Neural cell (in vitro differentiated cells): ENCODE measurements around the gene UBE2E3. TPM values are rescaled to one million over a fixed set of nuclear protein-coding genes. Genes with fewer than 3 reads are reported as not detected.

Experiments
- H2AFZ ChIP-seq: fragments of 200-600, 300-800 bp; sonication (generic), shearing (Covaris generic); 2 replicates; pipeline ENCODE4 v1.6.0; 2014; ENCODE audit warnings: low read depth, mild to moderate bottlenecking, antibody characterized with exemption, low read length, moderate library complexity
- H3F3A ChIP-seq: fragments of 200-600 bp; shearing (Covaris generic); 2 replicates; pipeline ENCODE4 v1.6.1; 2016; ENCODE audit warnings: mild to moderate bottlenecking, moderate library complexity, mixed read lengths, antibody characterized with exemption, low read length; ENCODE audit not compliant: insufficient read depth, poor library complexity, severe bottlenecking
- H3K27ac ChIP-seq: fragments of 200-600, 300-800 bp; sonication (generic), shearing (Covaris generic); 2 replicates; pipeline ENCODE4 v1.5.1; 2014; ENCODE audit warnings: mild to moderate bottlenecking, low read length, moderate library complexity
- H3K27me3 ChIP-seq: fragments of 300-800, 200-600 bp; sonication (generic), shearing (Covaris generic); 2 replicates; pipeline ENCODE4 v1.6.0; 2014; ENCODE audit warnings: mild to moderate bottlenecking, low read depth, low read length, moderate library complexity; ENCODE audit not compliant: insufficient read depth
- H3K36me3 ChIP-seq: fragments of 300-800, 200-600 bp; sonication (generic), shearing (Covaris generic); 2 replicates; pipeline ENCODE4 v1.5.1; 2014; ENCODE audit warnings: mild to moderate bottlenecking, antibody characterized with exemption, low read length, moderate library complexity; ENCODE audit not compliant: insufficient read depth
- H3K4me2 ChIP-seq: fragments of 300-800, 200-600 bp; sonication (generic), shearing (Covaris generic); 2 replicates; pipeline ENCODE4 v1.6.0; 2014; ENCODE audit warnings: mild to moderate bottlenecking, low read length
- H3K4me3 ChIP-seq: fragments of 300-800, 200-600 bp; sonication (generic), shearing (Covaris generic); 2 replicates; pipeline ENCODE4 v1.5.1; 2014; ENCODE audit warnings: mild to moderate bottlenecking, low read length, moderate library complexity
- H3K79me2 ChIP-seq: fragments of 200-600 bp; shearing (Covaris generic); replicated peaks from 2 replicates; pipeline ENCODE4 v1.6.0; 2014; ENCODE audit warnings: mild to moderate bottlenecking, low read length, moderate library complexity; ENCODE audit not compliant: insufficient read depth
- H3K9ac ChIP-seq: fragments of 300-800, 200-600 bp; sonication (generic), shearing (Covaris generic); 2 replicates; pipeline ENCODE4 v1.6.1; 2016; ENCODE audit warnings: mild to moderate bottlenecking, low read length, mixed read lengths
- H3K9me2 ChIP-seq: fragments of 200-600 bp; shearing (Covaris generic); 2 replicates; pipeline ENCODE4 v1.6.1; 2016; ENCODE audit warnings: mild to moderate bottlenecking, low read length, mixed read lengths; ENCODE audit not compliant: insufficient read depth
- H3K9me3 ChIP-seq: fragments of 200-600, 300-800 bp; sonication (generic), shearing (Covaris generic); 2 replicates; pipeline ENCODE4 v1.6.1; 2016; ENCODE audit warnings: mild to moderate bottlenecking, mixed run types, low read length, moderate library complexity, mixed read lengths
- H4K20me1 ChIP-seq: fragments of 200-600 bp; shearing (Covaris generic); 2 replicates; pipeline ENCODE4 v1.6.1; 2016; ENCODE audit warnings: mild to moderate bottlenecking, mixed run types; ENCODE audit not compliant: insufficient read depth
- EP300 ChIP-seq: fragments of 450-650 bp; conservative IDR thresholded peaks from 2 replicates; pipeline ENCODE4 v1.6.1; 2014; ENCODE audit warnings: antibody characterized with exemption, mild to moderate bottlenecking, moderate library complexity; ENCODE audit not compliant: poor library complexity, severe bottlenecking
- EZH2 ChIP-seq: fragments of 200-600, 300-800 bp; shearing (Covaris generic), sonication (generic); IDR thresholded peaks from 2 replicates; pipeline ENCODE4 v1.6.1; 2014; ENCODE audit warnings: antibody characterized with exemption, low read length, borderline replicate concordance, mild to moderate bottlenecking; ENCODE audit not compliant: insufficient read depth, poor library complexity, severe bottlenecking
- MXI1 ChIP-seq: fragments of 450-650 bp; conservative IDR thresholded peaks from 2 replicates; pipeline ENCODE4 v1.6.1; 2014; ENCODE audit warnings: antibody characterized with exemption, mild to moderate bottlenecking; ENCODE audit not compliant: poor library complexity, severe bottlenecking
- POLR2AphosphoS5 ChIP-seq: IDR thresholded peaks from 2 replicates; pipeline ENCODE4 v1.6.1; 2012
- RAD21 ChIP-seq: fragments of 450-650 bp; conservative IDR thresholded peaks from 2 replicates; pipeline ENCODE4 v1.6.1; 2014; ENCODE audit warnings: antibody characterized with exemption, mild to moderate bottlenecking, moderate library complexity
- SMC3 ChIP-seq: fragments of 450-650 bp; conservative IDR thresholded peaks from 2 replicates; pipeline ENCODE4 v1.6.1; 2014; ENCODE audit warnings: antibody characterized with exemption, mild to moderate bottlenecking, moderate library complexity; ENCODE audit not compliant: poor library complexity
- TAF1 ChIP-seq: IDR thresholded peaks from 2 replicates; pipeline ENCODE4 v1.6.1; 2012; ENCODE audit warnings: low read depth
- polyA plus RNA-seq: library from polyadenylated mRNA; depleted of rRNA; stranded (reverse); fragments of >200 nt; gene quantifications from 2 replicates; pipeline ENCODE4 v1.2.3, GENCODE V29; 2014
- TF ChIP-seq, protein P1 (sequence below): fragments of 450-650 bp; IDR thresholded peaks from 2 replicates; pipeline ENCODE4 v1.5.1; 2014; ENCODE audit warnings: antibody characterized with exemption, mild to moderate bottlenecking, moderate library complexity; ENCODE audit not compliant: poor library complexity, severe bottlenecking
- TF ChIP-seq, protein P2 (sequence below): IDR thresholded peaks from 2 replicates; pipeline ENCODE4 v1.6.1; 2012; ENCODE audit warnings: borderline replicate concordance

Gene UBE2E3
- polyA plus RNA-seq, 1 donor from 2014 or later: 337 TPM

DNA sequence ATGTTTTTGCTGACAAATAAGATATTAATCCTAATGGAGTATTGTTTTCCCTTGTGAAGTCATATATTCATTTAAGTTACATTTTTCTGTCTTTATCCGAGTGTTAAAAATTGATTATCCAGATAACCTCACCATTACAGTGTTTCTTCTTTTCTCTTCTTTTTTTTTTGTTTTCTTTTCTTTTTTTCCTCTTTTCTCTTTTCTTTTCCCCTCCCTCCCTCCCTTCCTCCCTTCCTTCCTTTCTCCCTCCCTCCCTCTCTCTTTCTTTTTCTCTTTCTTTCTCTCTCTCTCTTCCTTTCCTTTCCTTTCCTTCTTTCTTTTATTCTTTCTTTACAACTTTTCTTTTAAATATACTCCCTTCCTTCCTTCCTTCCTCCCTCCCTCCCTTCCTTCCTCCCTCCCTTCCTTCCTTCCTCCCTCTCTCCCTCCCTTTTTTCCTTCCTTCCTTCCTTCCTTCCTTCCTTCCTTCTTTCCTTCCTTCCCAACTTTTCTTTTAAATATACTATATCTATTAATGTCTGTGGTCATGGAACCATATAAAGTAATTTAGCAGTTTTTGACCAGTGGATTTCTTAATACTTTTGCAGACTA, 40.9 kb downstream of the UBE2E3 start:
- no peak overlapping the region for H3K4me2 ChIP-seq
- no peaks in the 10 kb centered on the region for H3K9me2 ChIP-seq
- no peak overlapping the region for H3K4me3 ChIP-seq
- no peak overlapping the region for H3K9ac ChIP-seq
- TF ChIP-seq EZH2 (no peak), POLR2AphosphoS5 (no peak), RAD21 (no peak), EP300 (no peak), MXI1 (no peak), SMC3 (no peak), TAF1 (no peak)
- TF ChIP-seq, protein P1, sequence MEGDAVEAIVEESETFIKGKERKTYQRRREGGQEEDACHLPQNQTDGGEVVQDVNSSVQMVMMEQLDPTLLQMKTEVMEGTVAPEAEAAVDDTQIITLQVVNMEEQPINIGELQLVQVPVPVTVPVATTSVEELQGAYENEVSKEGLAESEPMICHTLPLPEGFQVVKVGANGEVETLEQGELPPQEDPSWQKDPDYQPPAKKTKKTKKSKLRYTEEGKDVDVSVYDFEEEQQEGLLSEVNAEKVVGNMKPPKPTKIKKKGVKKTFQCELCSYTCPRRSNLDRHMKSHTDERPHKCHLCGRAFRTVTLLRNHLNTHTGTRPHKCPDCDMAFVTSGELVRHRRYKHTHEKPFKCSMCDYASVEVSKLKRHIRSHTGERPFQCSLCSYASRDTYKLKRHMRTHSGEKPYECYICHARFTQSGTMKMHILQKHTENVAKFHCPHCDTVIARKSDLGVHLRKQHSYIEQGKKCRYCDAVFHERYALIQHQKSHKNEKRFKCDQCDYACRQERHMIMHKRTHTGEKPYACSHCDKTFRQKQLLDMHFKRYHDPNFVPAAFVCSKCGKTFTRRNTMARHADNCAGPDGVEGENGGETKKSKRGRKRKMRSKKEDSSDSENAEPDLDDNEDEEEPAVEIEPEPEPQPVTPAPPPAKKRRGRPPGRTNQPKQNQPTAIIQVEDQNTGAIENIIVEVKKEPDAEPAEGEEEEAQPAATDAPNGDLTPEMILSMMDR: no peak
- TF ChIP-seq, protein P2, sequence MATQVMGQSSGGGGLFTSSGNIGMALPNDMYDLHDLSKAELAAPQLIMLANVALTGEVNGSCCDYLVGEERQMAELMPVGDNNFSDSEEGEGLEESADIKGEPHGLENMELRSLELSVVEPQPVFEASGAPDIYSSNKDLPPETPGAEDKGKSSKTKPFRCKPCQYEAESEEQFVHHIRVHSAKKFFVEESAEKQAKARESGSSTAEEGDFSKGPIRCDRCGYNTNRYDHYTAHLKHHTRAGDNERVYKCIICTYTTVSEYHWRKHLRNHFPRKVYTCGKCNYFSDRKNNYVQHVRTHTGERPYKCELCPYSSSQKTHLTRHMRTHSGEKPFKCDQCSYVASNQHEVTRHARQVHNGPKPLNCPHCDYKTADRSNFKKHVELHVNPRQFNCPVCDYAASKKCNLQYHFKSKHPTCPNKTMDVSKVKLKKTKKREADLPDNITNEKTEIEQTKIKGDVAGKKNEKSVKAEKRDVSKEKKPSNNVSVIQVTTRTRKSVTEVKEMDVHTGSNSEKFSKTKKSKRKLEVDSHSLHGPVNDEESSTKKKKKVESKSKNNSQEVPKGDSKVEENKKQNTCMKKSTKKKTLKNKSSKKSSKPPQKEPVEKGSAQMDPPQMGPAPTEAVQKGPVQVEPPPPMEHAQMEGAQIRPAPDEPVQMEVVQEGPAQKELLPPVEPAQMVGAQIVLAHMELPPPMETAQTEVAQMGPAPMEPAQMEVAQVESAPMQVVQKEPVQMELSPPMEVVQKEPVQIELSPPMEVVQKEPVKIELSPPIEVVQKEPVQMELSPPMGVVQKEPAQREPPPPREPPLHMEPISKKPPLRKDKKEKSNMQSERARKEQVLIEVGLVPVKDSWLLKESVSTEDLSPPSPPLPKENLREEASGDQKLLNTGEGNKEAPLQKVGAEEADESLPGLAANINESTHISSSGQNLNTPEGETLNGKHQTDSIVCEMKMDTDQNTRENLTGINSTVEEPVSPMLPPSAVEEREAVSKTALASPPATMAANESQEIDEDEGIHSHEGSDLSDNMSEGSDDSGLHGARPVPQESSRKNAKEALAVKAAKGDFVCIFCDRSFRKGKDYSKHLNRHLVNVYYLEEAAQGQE: no peak
- no peaks in the 10 kb centered on the region for H3F3A ChIP-seq
- no peaks in the 10 kb centered on the region for H4K20me1 ChIP-seq
- H3K27ac ChIP-seq: no peak overlapping the region
- no peaks in the 10 kb centered on the region for H3K9me3 ChIP-seq
- no peak overlapping the region for H2AFZ ChIP-seq
- no peaks in the 10 kb centered on the region for H3K27me3 ChIP-seq
- no peaks in the 10 kb centered on the region for H3K36me3 ChIP-seq
- H3K79me2 ChIP-seq: peaks cover 62% of the 10 kb centered on the region

DNA sequence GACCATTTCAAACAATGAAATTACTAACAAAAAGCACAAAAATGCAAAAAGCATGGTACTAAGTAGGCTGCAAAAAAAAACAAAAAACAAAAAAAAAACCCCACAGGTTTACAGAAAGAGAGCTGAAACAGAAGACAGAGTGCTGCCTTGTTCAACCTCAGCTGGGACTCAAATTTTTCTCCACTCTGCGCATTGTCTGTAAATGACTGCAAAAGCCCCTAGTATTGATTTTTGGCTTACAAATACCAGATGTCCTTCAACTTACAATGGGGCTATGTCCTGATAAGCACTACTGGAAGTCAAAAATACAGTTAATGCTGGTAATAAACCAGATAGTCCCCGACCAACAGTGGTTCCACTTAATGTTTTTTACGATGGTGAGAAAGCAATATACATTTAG, 42.2 kb downstream of the UBE2E3 start:
- H3K4me2 ChIP-seq: no peak overlapping the region
- no peak for TF ChIP-seq RAD21
- TF ChIP-seq, protein P2: no peak
- no peak for TF ChIP-seq TAF1
- TF ChIP-seq, protein P1: no peak
- no peaks in the 10 kb centered on the region for H3K9me3 ChIP-seq
- H2AFZ ChIP-seq: no peak overlapping the region
- no peaks in the 10 kb centered on the region for H3K36me3 ChIP-seq
- H3F3A ChIP-seq: no peaks in the 10 kb centered on the region
- no peaks in the 10 kb centered on the region for H3K9me2 ChIP-seq
- H3K27ac ChIP-seq: no peak overlapping the region
- no peak overlapping the region for H3K9ac ChIP-seq
- peaks cover 69% of the 10 kb centered on the region for H3K79me2 ChIP-seq
- H3K27me3 ChIP-seq: no peaks in the 10 kb centered on the region
- no peaks in the 10 kb centered on the region for H4K20me1 ChIP-seq
- no peak overlapping the region for H3K4me3 ChIP-seq
